CD4-positive, alpha-beta T cell treated with Interleukin-21 for 1 hour (primary cell): ENCODE data around the gene GPSM1.
"Not testable (repeated sequence)": the region's sequence is repeated elsewhere in the genome, so short reads cannot be mapped to it uniquely, and the experiment has no call there.

Experiments used
- DNase-seq: peaks from one replicate; pipeline ENCODE4 v3.0.0-alpha.2; 2020

The GPSM1 gene

GRCh38 chr9:136318776-136319241 is 8.5 kb upstream of the GPSM1 start:
- DNase-seq = no peak

- DNase-seq = not testable (repeated sequence)
These were observed 8.1 kb upstream of the GPSM1 start for GRCh38 chr9:136319244-136319643.

DNA sequence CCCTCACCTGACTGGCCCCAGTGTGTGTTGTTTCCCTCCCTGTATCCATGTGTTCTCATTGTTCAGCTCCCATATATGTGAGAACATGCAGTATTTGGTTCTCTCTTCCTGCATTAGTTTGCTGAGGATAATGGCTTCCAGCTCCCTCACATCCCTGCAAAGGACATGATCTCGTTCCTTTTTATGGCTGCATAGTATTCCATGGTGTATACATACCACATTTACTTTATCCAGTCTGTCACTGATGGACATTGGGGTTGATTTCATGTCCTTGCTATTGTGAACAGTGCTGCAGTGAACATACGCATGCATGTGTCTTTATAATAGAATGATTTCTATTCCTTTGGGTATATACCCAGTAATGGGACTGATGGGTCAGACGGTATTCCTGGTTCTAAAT is 7.4 kb upstream of the GPSM1 start:
- DNase-seq = not testable (repeated sequence)

GRCh38 chr9:136320972-136321371 is 6.4 kb upstream of the GPSM1 start:
- not testable (repeated sequence) for DNase-seq

- no peak for DNase-seq
These were observed 5.8 kb upstream of the GPSM1 start for GRCh38 chr9:136321561-136321960.

DNA sequence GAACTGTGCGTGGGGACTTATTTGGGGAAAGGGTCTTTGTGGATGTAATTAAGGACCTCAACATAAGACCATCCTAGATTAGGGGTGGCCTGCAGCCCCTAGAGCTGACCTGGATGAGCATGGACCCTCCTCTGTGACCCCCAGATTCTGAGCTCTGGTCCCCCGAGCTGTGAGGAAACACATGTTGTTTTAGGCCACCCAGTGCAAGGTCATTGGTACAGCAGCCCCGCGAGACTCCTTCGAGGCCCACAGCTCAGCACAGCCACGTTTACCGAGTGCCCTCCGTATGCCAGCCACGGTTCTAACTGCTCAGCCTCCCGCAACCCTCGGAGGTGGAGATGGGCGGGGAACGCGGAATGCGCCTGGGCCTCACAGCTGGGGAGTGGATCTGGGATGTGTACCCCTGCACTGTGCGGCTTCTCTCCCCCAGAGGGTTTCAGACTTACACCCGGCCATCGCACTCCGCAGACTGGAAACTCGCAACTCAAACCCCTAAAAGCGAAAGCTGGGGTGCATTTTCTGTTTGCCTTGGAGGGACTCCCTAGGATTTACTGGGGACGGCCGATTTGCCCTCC is 4.5 kb upstream of the GPSM1 start:
- DNase-seq = no peak

DNA sequence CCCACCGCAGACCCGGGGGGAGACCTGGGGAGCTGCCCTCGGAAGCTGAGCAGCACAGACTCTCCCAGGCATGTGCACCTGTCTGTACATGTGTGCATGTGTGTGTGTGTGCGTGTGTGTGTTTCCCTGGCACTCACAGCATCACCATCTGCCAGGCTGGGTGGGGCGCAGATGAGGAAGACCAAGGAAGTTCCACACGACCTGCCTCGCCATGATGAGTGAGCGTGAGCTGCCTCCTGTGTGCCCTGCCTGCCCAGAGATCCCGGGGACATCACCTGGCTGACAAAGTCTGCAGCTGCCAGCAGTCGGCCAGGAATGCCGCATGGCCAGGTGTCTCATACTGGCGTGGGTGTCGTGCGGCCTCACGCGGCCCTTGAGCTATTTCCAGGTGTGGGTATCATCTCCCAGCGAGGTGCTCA is 4.0 kb upstream of the GPSM1 start:
- no peak for DNase-seq

DNA sequence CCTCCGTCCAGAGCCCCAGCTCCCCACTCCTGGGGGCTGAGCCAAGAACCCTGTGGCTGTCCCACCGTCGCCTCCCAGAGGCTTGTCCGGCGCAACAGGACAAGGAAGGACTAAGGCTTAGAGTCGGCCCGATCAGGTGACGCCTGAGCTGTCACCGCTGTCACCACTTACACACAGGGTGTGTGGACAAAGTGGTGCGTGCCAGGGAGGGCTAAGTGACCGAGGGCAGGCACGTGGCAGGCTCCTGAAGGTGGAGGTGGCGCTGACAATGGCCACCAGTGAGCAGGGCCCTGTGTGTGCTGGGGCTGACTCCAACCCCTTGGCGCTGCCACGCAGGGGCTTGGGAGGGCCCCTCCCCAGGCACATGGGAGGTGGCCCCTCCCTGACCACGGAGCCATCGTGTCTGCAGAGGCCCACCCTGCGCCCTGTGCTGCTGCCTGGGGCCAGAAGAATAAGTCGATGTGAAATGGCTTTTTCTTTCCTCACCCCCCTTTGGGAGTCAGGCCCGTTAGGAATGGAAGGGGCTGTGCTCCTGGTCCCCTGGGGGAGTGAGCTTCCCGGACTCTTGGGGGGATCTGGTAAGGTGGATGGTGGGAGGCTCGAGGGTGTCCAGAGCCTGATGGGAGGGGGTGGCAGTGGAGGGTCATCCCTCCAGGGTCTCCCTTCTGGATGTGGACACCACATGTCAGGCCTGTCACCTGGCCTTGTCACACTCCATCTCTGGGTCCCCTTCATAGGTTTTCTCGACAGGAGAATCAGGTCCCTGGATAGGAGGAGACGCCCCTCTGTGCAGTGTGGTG is 2.6 kb upstream of the GPSM1 start:
- DNase-seq = no peak

DNA sequence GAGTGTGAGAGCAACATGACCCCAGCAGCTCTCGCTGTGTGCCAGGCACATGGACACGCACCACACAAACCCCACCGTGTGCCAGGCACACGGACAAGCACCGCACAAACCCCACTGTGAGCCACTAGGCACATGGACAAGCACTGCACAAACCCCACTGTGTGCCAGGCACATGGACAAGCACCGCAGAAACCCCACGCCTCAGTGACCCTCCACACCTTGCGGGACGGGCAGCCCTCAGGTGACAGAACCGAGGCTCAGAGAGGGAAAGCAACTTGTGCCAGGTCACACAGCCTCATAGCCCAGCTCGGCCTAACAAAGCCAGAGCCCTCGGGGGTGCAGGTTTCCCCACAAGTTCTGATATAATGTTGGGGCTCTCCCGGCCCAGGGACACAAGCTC is 2.0 kb upstream of the GPSM1 start:
- no peak for DNase-seq

- DNase-seq = no peak
These were observed 1.1 kb upstream of the GPSM1 start for GRCh38 chr9:136326061-136326760.

DNA sequence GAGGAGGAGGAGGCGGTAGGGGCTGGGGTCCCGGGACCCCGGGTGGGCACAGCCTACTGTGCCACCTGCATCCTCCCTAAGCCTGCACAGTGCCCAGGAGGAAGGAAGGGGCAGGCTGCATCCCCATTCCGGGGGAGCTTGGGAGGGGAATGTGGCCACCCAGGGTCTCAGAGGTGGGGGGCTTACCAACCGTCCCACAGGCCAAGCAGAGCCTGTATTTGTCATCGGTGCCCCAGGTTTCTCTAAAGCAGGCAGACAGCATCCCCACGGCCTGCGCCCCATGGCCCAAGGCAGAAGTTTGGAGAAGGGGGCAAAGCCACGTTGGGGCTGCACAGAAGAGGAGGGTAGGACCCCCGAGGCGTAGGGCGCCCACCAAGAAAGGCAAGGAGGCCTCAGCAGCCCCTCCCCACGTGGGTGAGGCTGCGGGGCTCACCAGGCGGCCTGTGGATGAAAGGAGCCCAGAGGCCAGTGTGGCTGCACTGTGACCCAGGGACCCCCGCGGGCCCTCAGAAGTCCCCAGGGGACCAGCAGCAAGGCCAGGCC is 507 bp upstream of the GPSM1 start:
- no peak for DNase-seq

DNA sequence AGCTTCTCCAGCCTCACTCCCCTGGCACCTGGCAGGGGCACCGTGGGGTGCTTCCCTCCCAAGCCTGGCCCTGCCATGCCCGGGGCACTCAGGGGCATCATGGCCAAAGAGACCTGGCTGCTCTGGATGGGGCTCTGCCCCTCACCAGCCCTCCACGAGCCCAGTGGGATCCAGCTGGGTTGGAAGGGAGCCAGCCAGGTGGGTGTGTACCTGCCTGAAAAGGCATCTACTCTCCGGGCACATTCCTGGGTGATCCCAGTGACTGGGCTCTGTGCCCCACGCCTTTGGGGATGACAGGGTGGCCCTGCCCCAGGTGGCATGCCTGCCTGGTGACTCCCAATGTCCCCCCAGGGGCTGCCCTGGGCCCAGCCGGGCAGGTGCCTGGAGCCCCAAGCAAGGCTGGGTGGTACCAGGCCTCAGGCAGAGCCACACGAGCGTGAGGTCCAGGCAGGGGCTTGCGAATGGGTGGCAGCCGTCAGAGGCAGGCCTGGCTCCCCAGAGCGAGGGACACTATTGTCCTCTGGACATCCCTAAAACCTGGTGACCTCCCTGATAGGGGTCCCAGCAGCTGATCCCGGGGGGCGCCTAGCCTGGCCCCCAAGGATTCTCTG is 777 bp downstream of the GPSM1 start:
- DNase-seq = no peak

DNA sequence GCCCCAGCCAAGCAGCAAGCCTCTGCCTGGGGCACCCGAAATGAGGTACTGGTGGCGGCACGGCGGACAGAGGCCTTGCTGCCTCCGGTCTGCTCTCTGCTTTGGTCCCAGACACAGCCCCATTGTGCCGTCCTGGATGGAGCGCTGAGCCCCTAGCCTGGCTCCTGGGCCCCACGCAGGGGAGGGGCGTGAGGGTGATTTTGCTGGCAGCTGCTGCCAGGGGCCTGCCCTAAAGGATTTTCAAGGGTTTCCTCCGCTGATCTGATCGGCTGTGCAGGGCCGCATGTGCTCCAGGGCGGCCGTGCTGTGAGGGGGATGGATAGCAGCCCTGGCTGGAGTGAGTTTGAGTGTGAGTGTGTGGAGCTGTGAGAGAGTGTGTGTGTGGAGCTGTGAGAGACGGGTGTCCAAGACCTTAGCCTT is 1.3 kb downstream of the GPSM1 start:
- no peak for DNase-seq

GRCh38 chr9:136329211-136329627 is 1.9 kb downstream of the GPSM1 start:
- DNase-seq = no peak

DNA sequence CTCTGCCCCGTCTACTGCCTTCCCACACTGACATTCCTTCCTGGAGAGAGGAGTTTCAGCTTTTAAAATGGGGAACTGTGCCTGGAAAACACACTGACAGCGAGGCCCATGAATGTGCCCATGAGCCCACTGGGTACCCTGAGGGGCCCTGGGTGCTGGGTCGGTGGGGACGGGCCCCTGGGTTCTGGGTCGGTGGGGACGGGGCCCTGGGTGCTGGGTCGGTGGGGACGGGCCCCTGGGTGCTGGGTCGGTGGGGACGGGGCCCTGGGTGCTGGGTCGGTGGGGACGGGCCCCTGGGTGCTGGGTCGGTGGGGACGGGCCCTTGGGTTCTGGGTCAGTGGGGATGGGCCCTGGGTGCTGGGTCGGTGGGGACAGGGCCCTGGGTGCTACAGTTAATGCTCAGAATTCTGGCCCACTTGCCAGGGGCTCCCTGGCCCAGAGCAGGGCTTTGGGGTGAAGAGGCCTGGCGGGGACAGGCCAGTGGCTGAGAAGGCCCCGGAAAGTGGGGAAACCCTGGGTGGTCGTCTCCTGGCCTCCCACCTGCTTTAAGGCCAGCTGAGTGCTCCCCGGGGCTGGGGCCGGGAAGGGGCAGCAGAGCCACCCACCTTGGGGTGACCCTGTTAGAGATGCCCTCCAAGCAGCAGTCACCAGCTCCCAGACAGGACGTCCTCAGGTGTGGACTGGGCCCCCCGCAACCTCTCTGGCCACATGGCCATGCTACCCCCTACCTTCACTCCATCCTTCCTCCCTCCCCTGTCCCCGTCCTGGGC is 2.5 kb downstream of the GPSM1 start:
- DNase-seq = no peak

DNA sequence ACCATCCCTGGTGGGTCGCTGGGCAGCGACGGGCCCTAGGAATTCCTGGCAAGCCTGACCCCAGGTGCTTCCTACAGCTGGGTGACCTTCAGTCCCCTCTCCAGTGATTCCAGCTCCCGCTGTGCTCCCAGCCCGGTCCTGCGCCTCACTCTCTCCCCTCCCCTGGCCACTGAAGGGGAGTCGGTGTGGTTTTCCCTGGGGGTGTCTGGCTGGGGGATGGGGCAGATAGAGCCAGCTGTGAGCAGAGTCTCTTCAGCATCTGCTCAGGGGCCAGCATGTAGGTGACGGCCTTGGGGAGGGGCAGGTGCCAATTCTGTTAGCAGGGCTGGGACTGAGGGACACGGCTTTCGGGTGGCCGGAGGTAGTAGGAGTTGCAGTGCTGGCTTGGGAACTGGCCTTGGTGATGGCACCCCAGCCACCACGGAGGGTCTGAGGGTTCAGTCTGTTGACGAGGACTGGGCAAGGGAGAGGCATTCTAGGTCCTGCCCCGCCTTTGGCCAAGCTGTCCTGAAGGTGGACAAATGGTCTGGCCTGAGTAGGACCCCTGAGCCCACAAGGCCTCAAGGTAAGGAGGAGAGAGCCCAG is 3.2 kb downstream of the GPSM1 start:
- no peak for DNase-seq

DNA sequence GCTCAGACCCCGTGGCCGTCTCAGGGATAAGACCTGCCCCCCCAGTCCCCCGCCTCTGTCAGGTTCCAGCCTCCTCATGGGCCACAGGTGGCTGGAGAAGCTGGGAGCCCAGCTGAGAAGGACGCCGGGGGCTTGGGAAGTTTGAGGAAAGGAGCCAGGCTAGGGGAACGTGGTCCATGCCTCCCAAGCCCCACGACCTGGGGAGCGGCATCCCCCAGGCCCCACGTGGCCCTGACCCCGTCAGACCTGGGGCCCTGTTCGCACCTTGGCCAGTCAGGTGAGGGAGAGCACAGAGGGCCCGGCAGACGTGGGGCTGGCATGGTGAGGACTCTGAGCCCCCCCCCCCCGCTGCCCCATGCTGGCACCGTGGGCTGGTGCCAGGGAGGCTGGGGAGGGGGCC is 3.7 kb downstream of the GPSM1 start:
- no peak for DNase-seq

- DNase-seq = no peak
These were observed 4.5 kb downstream of the GPSM1 start for GRCh38 chr9:136331556-136332481.

DNA sequence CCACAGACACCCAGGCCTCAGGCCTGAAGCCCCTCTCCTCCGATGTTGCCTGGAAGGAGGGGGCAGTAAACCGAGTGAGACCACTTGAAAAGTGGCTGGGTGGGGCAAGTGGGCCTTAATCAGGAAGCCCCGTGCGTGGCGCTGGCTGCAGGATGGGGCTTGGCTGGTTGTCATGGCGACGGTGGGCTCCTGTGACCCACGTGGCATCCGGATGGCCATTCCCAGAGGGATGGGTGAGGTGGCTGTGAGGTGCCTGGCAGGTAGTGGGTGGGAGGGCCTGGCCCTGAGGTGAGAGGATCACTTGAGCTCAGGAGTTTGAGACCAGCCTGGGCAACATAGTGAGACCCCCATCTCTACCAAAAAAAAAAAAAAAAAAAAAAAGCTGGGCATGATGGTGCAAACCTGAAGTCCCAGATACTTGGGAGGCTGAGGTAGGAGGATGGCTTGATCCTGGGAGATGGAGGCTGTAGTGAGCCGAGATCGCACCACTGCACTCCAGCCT is 5.2 kb downstream of the GPSM1 start:
- no peak for DNase-seq

DNA sequence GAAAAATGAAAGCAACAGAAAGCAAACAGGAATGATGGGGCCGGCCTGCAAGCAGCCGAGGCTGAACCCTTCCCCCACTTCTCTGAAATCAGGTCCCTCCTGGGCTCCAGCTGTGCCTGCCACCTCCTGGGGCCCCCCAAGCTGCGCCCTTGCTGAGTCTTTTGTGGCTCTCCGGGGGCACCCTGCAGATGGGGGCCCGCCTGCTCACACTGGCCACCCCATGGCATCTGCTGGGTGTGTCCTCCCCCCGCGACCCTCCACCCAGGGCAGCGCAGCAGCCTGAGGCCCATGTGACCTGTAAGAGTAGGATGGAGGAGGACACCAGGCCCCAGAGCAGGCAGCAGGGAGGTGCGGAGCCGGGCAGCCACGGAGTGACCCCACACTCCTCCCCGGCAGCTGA is 5.7 kb downstream of the GPSM1 start:
- DNase-seq = no peak

GRCh38 chr9:136333486-136333885 is 6.1 kb downstream of the GPSM1 start:
- DNase-seq = no peak
